ENCODE data around the gene SLC10A3. TPM values are rescaled to one million over a fixed set of nuclear protein-coding genes. Genes with fewer than 3 reads are reported as not detected.

Gene SLC10A3
- polyA plus RNA-seq, 1 of the 3 experiments (the other 2 are of a cell fraction): 29.7 TPM

GRCh38 chrX:154486052-154486395, 4.4 kb downstream of the SLC10A3 start:
- peak overlapping the region; percentile 20 to 77; a peak in 2 of 4 replicates for H3K27ac ChIP-seq (ENCODE audit: low read depth in 2 of 2, low read length in 1 of 2)
- WGBS (ENCODE audit: low lambda C conversion rate): 0% methylated on average over 3 of the region's 35 CpGs
- H3K79me2 ChIP-seq (ENCODE audit: insufficient read depth): peaks cover 19% of the 10 kb centered on the region; the same call in 1 of the 2 replicates
- ChIA-PET CTCF (interaction anchor here (1.1 to 1.2 kb wide), 2 partner anchors 49 to 87 kb away, joined by 3 to 4 read pairs; no protein-coding TSS in a partner anchor), POLR2A (interaction anchor here (1.5 to 2.4 kb wide), 3 partner anchors 27 to 88 kb away, joined by 5 to 8 read pairs (median 7); partner anchors contain the start of gene RPL10)
- no peaks in the 10 kb centered on the region for H3K9me3 ChIP-seq
- no peaks in the 10 kb centered on the region for H4K20me1 ChIP-seq (ENCODE audit: insufficient read depth)
- TF ChIP-seq MAX (IDR thresholded peaks at IDR 0.05; ENCODE audit: low read depth) (0 out of 2 replicates have a peak, but pooled peaks have one; percentile 28), NRF1 (IDR thresholded peaks at IDR 0.05; ENCODE audit: low read depth, low read length) (no peak)
- DNase-seq: peak; percentile 56
- peaks cover 0 to 14% of the 10 kb centered on the region in 2 experiments for H3K36me3 ChIP-seq (replicated peaks in 1 of 2; ENCODE audit: control insufficient read depth in 1 of 2, insufficient read depth in 2 of 2, low read length in 1 of 2)
- peak overlapping the region; percentile 49; the same call in 1 of the 2 replicates for H3K9ac ChIP-seq
- H3K4me3 ChIP-seq (ENCODE audit: low read depth in 2 of 2, low read length in 1 of 2): peak overlapping the region; percentile 56 to 63
- H3K4me2 ChIP-seq: peak overlapping the region; percentile 80
- no peak overlapping the region for H2AFZ ChIP-seq (ENCODE audit: low read depth)
- H3K9me2 ChIP-seq: no peaks in the 10 kb centered on the region
- no peaks in the 10 kb centered on the region for H3F3A ChIP-seq (replicated peaks; ENCODE audit: insufficient read depth)
- peaks cover 0 to 17% of the 10 kb centered on the region in 2 experiments; a peak in 1 of 4 replicates for H3K4me1 ChIP-seq (ENCODE audit: control insufficient read depth in 1 of 2, insufficient read depth in 2 of 2, low read depth in 1 of 2, low read length in 1 of 2)
- H3K27me3 ChIP-seq (ENCODE audit: insufficient read depth): 0 out of 2 replicates have a peak, but pooled peaks cover 10% of the 10 kb centered on the region

GRCh38 chrX:154485150-154486051, 5.0 kb downstream of the SLC10A3 start:
- Histone ChIP-seq H3K79me2 (ENCODE audit: insufficient read depth) (peaks cover 19% of the 10 kb centered on the region; the same call in 1 of the 2 replicates), H4K20me1 (ENCODE audit: insufficient read depth) (no peaks in the 10 kb centered on the region), H3K36me3 (replicated peaks in 1 of 2; ENCODE audit: control insufficient read depth in 1 of 2, insufficient read depth in 2 of 2, low read length in 1 of 2) (peaks cover 0 to 14% of the 10 kb centered on the region in 2 experiments), H3K9me2 (no peaks in the 10 kb centered on the region), H3K27ac (ENCODE audit: low read depth in 2 of 2, low read length in 1 of 2) (peak overlapping the region; percentile 20 to 77; a peak in 1 of 4 replicates), H3K4me1 (ENCODE audit: control insufficient read depth in 1 of 2, insufficient read depth in 2 of 2, low read depth in 1 of 2, low read length in 1 of 2) (peaks cover 0 to 17% of the 10 kb centered on the region in 2 experiments; a peak in 1 of 4 replicates), H3K27me3 (ENCODE audit: insufficient read depth) (0 out of 2 replicates have a peak, but pooled peaks cover 11% of the 10 kb centered on the region), H3K4me2 (peak overlapping the region; percentile 80), H3K9me3 (no peaks in the 10 kb centered on the region), H3K9ac (peak overlapping the region; percentile 49; the same call in 1 of the 2 replicates), H3F3A (replicated peaks; ENCODE audit: insufficient read depth) (no peaks in the 10 kb centered on the region), H2AFZ (ENCODE audit: low read depth) (no peak overlapping the region), H3K4me3 (ENCODE audit: low read depth in 2 of 2, low read length in 1 of 2) (peak overlapping the region; percentile 56 to 63)
- TF ChIP-seq MAX (IDR thresholded peaks at IDR 0.05; ENCODE audit: low read depth) (no peak), YY1 (IDR thresholded peaks at IDR 0.05; ENCODE audit: low read depth) (no peak), TCF12 (IDR thresholded peaks at IDR 0.05) (no peak), USF2 (IDR thresholded peaks at IDR 0.05; ENCODE audit: borderline replicate concordance, low read depth, low read length) (no peak), CHD2 (IDR thresholded peaks at IDR 0.05; ENCODE audit: low read length, partially characterized antibody) (no peak), NFIC (IDR thresholded peaks at IDR 0.05; ENCODE audit: borderline replicate concordance) (no peak)
- POLR2A ChIA-PET: interaction anchor here (1.5 to 2.4 kb wide), 3 partner anchors 26 to 88 kb away, joined by 5 to 8 read pairs (median 7); partner anchors contain the start of gene RPL10
- DNase-seq: no peak
- CTCF ChIA-PET: interaction anchor here (1.1 kb wide), 1 partner anchor 86 kb away, joined by 3 read pairs; no protein-coding TSS in a partner anchor
- 57% methylated on average over 18 of the region's 35 CpGs for WGBS (ENCODE audit: low lambda C conversion rate)
